ENCODE measurements around the gene ZNF436.

DNA sequence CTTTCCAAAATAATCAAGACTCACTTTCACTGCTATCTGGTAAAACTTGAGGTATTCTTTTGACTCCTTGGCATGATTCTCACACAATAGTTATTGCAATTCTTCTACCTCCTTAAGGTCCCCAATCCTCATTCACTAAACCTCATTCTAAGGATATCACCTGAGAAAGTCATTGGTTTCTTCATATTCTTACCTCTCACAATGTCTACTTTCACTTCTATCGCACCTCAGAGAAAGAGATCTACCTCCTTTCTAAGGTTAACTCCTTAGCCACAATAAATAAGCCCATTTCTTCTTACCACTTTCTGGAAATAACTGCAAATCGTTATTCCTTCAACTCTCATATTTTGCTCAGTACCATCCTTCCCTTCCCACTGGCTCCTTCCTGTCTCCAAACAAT, 44.2 kb downstream of the ZNF436 start:
- no peak for TF ChIP-seq CHD2 (IDR thresholded peaks at IDR 0.05; ENCODE audit: low read length, partially characterized antibody)
- TF ChIP-seq, protein P1, sequence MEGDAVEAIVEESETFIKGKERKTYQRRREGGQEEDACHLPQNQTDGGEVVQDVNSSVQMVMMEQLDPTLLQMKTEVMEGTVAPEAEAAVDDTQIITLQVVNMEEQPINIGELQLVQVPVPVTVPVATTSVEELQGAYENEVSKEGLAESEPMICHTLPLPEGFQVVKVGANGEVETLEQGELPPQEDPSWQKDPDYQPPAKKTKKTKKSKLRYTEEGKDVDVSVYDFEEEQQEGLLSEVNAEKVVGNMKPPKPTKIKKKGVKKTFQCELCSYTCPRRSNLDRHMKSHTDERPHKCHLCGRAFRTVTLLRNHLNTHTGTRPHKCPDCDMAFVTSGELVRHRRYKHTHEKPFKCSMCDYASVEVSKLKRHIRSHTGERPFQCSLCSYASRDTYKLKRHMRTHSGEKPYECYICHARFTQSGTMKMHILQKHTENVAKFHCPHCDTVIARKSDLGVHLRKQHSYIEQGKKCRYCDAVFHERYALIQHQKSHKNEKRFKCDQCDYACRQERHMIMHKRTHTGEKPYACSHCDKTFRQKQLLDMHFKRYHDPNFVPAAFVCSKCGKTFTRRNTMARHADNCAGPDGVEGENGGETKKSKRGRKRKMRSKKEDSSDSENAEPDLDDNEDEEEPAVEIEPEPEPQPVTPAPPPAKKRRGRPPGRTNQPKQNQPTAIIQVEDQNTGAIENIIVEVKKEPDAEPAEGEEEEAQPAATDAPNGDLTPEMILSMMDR (IDR thresholded peaks at IDR 0.05) = no peak
- TF ChIP-seq, protein P2, sequence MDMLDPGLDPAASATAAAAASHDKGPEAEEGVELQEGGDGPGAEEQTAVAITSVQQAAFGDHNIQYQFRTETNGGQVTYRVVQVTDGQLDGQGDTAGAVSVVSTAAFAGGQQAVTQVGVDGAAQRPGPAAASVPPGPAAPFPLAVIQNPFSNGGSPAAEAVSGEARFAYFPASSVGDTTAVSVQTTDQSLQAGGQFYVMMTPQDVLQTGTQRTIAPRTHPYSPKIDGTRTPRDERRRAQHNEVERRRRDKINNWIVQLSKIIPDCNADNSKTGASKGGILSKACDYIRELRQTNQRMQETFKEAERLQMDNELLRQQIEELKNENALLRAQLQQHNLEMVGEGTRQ (IDR thresholded peaks at IDR 0.05; ENCODE audit: borderline replicate concordance, low read depth, low read length) = no peak

All from SK-N-SH (cell line).